BE2C (cell line): ENCODE measurements around the gene F11.

Experiments used
- DNase-seq: peaks from one replicate; pipeline ENCODE4 v3.0.0-alpha.2; 2020
- H3K27me3 ChIP-seq: fragments of 250-450 bp; sonication (Bioruptor Pico); 2 replicates; pipeline ENCODE4 v1.5.1; 2020; ENCODE audit warnings: mild to moderate bottlenecking
- H3K36me3 ChIP-seq: fragments of 250-450 bp; sonication (Bioruptor Pico); 2 replicates; pipeline ENCODE4 v1.5.1; 2020; ENCODE audit warnings: mild to moderate bottlenecking
- H3K4me1 ChIP-seq: fragments of 250-450 bp; sonication (Bioruptor Pico); 2 replicates; pipeline ENCODE4 v1.5.1; 2020
- H3K4me3 ChIP-seq: 2 replicates; pipeline ENCODE4 v1.5.1; 2011; ENCODE audit warnings: low read depth, low read length
- H3K9me3 ChIP-seq: fragments of 250-450 bp; sonication (Bioruptor Pico); 2 replicates; pipeline ENCODE4 v1.5.1; 2020
- TF ChIP-seq, protein P1 (sequence below): IDR thresholded peaks from 2 replicates; pipeline ENCODE4 v1.5.1; 2012; ENCODE audit warnings: mild to moderate bottlenecking, low read depth, low read length

F11 gene

GRCh38 chr4:186226521-186227189 lies 39.3 kb upstream of the F11 start:
- H3K36me3 ChIP-seq: no peaks in the 10 kb centered on the region
- H3K27me3 ChIP-seq: no peaks in the 10 kb centered on the region
- no peak for DNase-seq
- no peak overlapping the region for H3K4me3 ChIP-seq
- TF ChIP-seq, protein P1, sequence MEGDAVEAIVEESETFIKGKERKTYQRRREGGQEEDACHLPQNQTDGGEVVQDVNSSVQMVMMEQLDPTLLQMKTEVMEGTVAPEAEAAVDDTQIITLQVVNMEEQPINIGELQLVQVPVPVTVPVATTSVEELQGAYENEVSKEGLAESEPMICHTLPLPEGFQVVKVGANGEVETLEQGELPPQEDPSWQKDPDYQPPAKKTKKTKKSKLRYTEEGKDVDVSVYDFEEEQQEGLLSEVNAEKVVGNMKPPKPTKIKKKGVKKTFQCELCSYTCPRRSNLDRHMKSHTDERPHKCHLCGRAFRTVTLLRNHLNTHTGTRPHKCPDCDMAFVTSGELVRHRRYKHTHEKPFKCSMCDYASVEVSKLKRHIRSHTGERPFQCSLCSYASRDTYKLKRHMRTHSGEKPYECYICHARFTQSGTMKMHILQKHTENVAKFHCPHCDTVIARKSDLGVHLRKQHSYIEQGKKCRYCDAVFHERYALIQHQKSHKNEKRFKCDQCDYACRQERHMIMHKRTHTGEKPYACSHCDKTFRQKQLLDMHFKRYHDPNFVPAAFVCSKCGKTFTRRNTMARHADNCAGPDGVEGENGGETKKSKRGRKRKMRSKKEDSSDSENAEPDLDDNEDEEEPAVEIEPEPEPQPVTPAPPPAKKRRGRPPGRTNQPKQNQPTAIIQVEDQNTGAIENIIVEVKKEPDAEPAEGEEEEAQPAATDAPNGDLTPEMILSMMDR: no peak
- no peaks in the 10 kb centered on the region for H3K9me3 ChIP-seq
- no peaks in the 10 kb centered on the region for H3K4me1 ChIP-seq

DNA sequence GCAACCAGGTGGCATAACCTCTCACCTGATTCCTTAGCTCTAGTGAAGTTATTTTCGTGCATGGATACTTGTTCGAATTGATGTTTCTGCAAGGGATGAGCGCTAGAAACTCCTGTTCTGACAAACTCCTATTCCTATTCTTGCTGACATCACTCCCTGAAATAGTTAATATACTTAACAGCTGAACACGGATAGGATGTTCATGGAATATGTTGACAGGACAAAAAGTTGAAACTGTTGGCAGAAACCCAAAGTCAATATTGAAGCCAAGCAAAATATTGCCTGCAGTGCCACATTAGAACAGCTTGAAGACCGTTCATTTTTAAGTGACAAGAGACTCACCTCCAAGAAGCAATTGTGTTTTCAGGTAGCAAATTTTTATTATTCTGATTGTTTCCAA lies 38.8 kb upstream of the F11 start, which contains the start of gene KLKB1:
Gene KLKB1, plus strand, starts transcription at position 287 of the 400 bp plus-strand sequence. CDS start 689 bp downstream, outside the sequence.
- Histone ChIP-seq H3K4me3 (no peak within 1 kb of the TSS), H3K36me3 (no peaks in the 10 kb centered on the region), H3K4me1 (no peaks in the 10 kb centered on the region), H3K9me3 (no peaks in the 10 kb centered on the region), H3K27me3 (no peaks in the 10 kb centered on the region)
- no peak for DNase-seq
- TF ChIP-seq, protein P1: no peak

- no peak overlapping the region for H3K4me3 ChIP-seq
- TF ChIP-seq, protein P1: no peak
- DNase-seq: no peak
- H3K36me3 ChIP-seq: no peaks in the 10 kb centered on the region
- H3K9me3 ChIP-seq: no peaks in the 10 kb centered on the region
- no peaks in the 10 kb centered on the region for H3K4me1 ChIP-seq
- no peaks in the 10 kb centered on the region for H3K27me3 ChIP-seq
Observed at GRCh38 chr4:186227744-186228513, 38.1 kb upstream of the F11 start.

DNA sequence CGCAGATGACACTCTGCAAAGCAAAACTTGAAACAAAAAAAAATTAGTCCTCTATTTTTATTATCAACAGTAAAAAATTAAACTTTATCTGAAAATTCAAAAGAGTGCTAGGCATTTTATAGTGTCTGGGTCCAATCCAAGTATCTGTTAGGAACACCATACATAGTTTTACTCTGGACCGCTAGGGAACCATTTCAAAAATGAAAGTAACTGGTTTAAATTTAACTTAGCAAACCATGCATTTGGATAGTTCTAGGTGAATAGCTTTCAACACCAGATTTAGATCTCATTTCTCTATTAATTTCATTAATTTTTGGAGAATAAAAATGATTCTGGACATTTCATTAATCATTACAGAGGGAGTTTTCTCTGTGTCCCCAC lies 37.5 kb upstream of the F11 start:
- H3K4me1 ChIP-seq: no peaks in the 10 kb centered on the region
- DNase-seq: no peak
- H3K9me3 ChIP-seq: no peaks in the 10 kb centered on the region
- H3K27me3 ChIP-seq: no peaks in the 10 kb centered on the region
- TF ChIP-seq, protein P1: no peak
- H3K4me3 ChIP-seq: no peak overlapping the region
- H3K36me3 ChIP-seq: no peaks in the 10 kb centered on the region

DNA sequence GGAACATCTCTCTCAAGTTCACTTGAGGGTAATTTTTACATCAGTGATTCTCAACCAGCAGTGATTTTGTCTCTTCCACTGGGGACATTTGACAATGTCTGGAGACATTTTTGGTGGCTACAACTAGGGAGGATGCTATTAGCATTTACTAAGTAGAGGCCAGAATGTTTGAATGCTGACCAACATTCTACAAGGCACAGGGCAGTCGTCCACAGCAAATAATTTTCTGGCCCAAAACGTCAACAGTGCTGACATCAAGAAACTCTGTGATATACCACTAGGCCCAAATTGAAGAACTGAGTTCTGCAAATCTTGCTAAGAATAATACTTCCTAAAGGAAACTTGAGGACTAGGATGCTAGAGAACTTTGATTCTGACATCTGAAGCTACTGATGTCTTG lies 31.6 kb upstream of the F11 start:
- TF ChIP-seq, protein P1: no peak
- Histone ChIP-seq H3K4me3 (no peak overlapping the region), H3K36me3 (no peaks in the 10 kb centered on the region), H3K27me3 (0 out of 2 replicates have a peak, but pooled peaks cover 5% of the 10 kb centered on the region), H3K4me1 (no peaks in the 10 kb centered on the region), H3K9me3 (no peaks in the 10 kb centered on the region)
- DNase-seq: no peak

GRCh38 chr4:186236126-186236525 lies 29.9 kb upstream of the F11 start:
- TF ChIP-seq, protein P1: no peak
- Histone ChIP-seq H3K36me3 (no peaks in the 10 kb centered on the region), H3K4me3 (no peak overlapping the region), H3K4me1 (no peaks in the 10 kb centered on the region), H3K27me3 (0 out of 2 replicates have a peak, but pooled peaks cover 5% of the 10 kb centered on the region), H3K9me3 (no peaks in the 10 kb centered on the region)
- DNase-seq: no peak
